ENCODE results near the gene PFKP.

GRCh38 chr10:3185386-3185785 is 118.0 kb downstream of the PFKP start:
- TF ChIP-seq EP300 (IDR thresholded peaks at IDR 0.05) = no peak
- no peak for TF ChIP-seq CTCF (IDR thresholded peaks at IDR 0.05)
